HUES64 (cell line): ENCODE results near the gene POU6F2.

Source experiments
- H3K27ac ChIP-seq: 2 replicates; pipeline ENCODE4 v1.7.0; 2013; ENCODE audit warnings: low read depth, low read length, inconsistent platforms
- H3K27me3 ChIP-seq: 2 replicates; pipeline ENCODE4 v1.6.1; 2013; ENCODE audit warnings: mild to moderate bottlenecking, low read length; ENCODE audit not compliant: insufficient read depth
- H3K36me3 ChIP-seq: 2 replicates; pipeline ENCODE4 v1.6.1; 2013; ENCODE audit warnings: mild to moderate bottlenecking, low read length; ENCODE audit not compliant: insufficient read depth
- H3K4me1 ChIP-seq: 2 replicates; pipeline ENCODE4 v1.6.1; 2013; ENCODE audit warnings: mild to moderate bottlenecking, low read length, moderate library complexity; ENCODE audit not compliant: insufficient read depth
- H3K4me3 ChIP-seq: 2 replicates; pipeline ENCODE4 v1.5.1; 2013; ENCODE audit warnings: mild to moderate bottlenecking, low read length, moderate library complexity
- H3K9ac ChIP-seq: 2 replicates; pipeline ENCODE4 v1.6.1; 2013; ENCODE audit warnings: mild to moderate bottlenecking, low read depth, low read length
- H3K9me3 ChIP-seq: 2 replicates; pipeline ENCODE4 v1.6.1; 2013; ENCODE audit warnings: low read depth, low read length; ENCODE audit not compliant: insufficient read depth
- WGBS: fragments of 150-250, 120-280 bp; methylation state at CpG from one replicate; pipeline ENCODE4 v1.1.7; 2013; ENCODE audit warnings: missing lambda C conversion rate; 5-methylcytosine and 5-hydroxymethylcytosine counted together

POU6F2 gene

GRCh38 chr7:39212876-39213275 is 235.2 kb downstream of the POU6F2 start:
- H3K9ac ChIP-seq, result no peak overlapping the region
- no peaks in the 10 kb centered on the region for H3K9me3 ChIP-seq
- H3K27me3 ChIP-seq, result no peaks in the 10 kb centered on the region
- no peaks in the 10 kb centered on the region for H3K36me3 ChIP-seq
- no peak overlapping the region for H3K27ac ChIP-seq
- no peaks in the 10 kb centered on the region for H3K4me1 ChIP-seq
- WGBS, result 93% methylated on average over 2 of the region's 2 CpGs
- no peak overlapping the region for H3K4me3 ChIP-seq

- Histone ChIP-seq H3K9ac (no peak overlapping the region), H3K27me3 (no peaks in the 10 kb centered on the region), H3K4me3 (no peak overlapping the region), H3K27ac (no peak overlapping the region), H3K4me1 (no peaks in the 10 kb centered on the region), H3K9me3 (no peaks in the 10 kb centered on the region), H3K36me3 (no peaks in the 10 kb centered on the region)
- 96% methylated on average over 3 of the region's 3 CpGs for WGBS
Observed at GRCh38 chr7:39217783-39218182, 240.1 kb downstream of the POU6F2 start.

- H3K27me3 ChIP-seq, result no peaks in the 10 kb centered on the region
- H3K27ac ChIP-seq, result no peak overlapping the region
- 98% methylated on average over 3 of the region's 4 CpGs for WGBS
- H3K4me1 ChIP-seq, result no peaks in the 10 kb centered on the region
- no peaks in the 10 kb centered on the region for H3K9me3 ChIP-seq
- H3K9ac ChIP-seq, result no peak overlapping the region
- H3K36me3 ChIP-seq, result no peaks in the 10 kb centered on the region
- no peak overlapping the region for H3K4me3 ChIP-seq
Observed at GRCh38 chr7:39219869-39220268, 242.2 kb downstream of the POU6F2 start.

- WGBS, result no CpG with 5 or more reads among the region's 1 CpG
- Histone ChIP-seq H3K4me3 (no peak overlapping the region), H3K9me3 (no peaks in the 10 kb centered on the region), H3K4me1 (no peaks in the 10 kb centered on the region), H3K36me3 (no peaks in the 10 kb centered on the region), H3K9ac (no peak overlapping the region), H3K27ac (no peak overlapping the region), H3K27me3 (no peaks in the 10 kb centered on the region)
Observed at GRCh38 chr7:39221901-39222300, 244.2 kb downstream of the POU6F2 start.

- Histone ChIP-seq H3K9ac (no peak overlapping the region), H3K9me3 (no peaks in the 10 kb centered on the region), H3K27me3 (no peaks in the 10 kb centered on the region), H3K4me3 (no peak overlapping the region), H3K27ac (peak overlapping the region; percentile 36; the same call in 1 of the 2 replicates), H3K36me3 (no peaks in the 10 kb centered on the region), H3K4me1 (peaks cover 13% of the 10 kb centered on the region; the same call in 1 of the 2 replicates)
- 36% methylated on average over 3 of the region's 3 CpGs for WGBS
Observed at GRCh38 chr7:39228946-39229345, 251.2 kb downstream of the POU6F2 start.

- H3K4me1 ChIP-seq, result peaks cover 14% of the 10 kb centered on the region
- no peak overlapping the region for H3K9ac ChIP-seq
- WGBS, result 93% methylated on average over 5 of the region's 5 CpGs
- H3K9me3 ChIP-seq, result no peaks in the 10 kb centered on the region
- H3K4me3 ChIP-seq, result no peak overlapping the region
- no peaks in the 10 kb centered on the region for H3K27me3 ChIP-seq
- no peaks in the 10 kb centered on the region for H3K36me3 ChIP-seq
- H3K27ac ChIP-seq, result no peak overlapping the region
Observed at GRCh38 chr7:39233851-39234529, 256.3 kb downstream of the POU6F2 start.

- no peak overlapping the region for H3K9ac ChIP-seq
- no peak overlapping the region for H3K27ac ChIP-seq
- H3K36me3 ChIP-seq, result no peaks in the 10 kb centered on the region
- peaks cover 11% of the 10 kb centered on the region; the same call in 1 of the 2 replicates for H3K9me3 ChIP-seq
- H3K27me3 ChIP-seq, result no peaks in the 10 kb centered on the region
- 96% methylated on average over 12 of the region's 12 CpGs for WGBS
- no peak overlapping the region for H3K4me3 ChIP-seq
- H3K4me1 ChIP-seq, result peaks cover 9% of the 10 kb centered on the region
Observed at GRCh38 chr7:39238234-39238869, 260.6 kb downstream of the POU6F2 start.

GRCh38 chr7:39240864-39241263 is 263.2 kb downstream of the POU6F2 start:
- Histone ChIP-seq H3K4me1 (peaks cover 9% of the 10 kb centered on the region), H3K9me3 (peaks cover 11% of the 10 kb centered on the region; the same call in 1 of the 2 replicates), H3K27ac (no peak overlapping the region), H3K36me3 (no peaks in the 10 kb centered on the region), H3K27me3 (no peaks in the 10 kb centered on the region), H3K4me3 (no peak overlapping the region), H3K9ac (no peak overlapping the region)
- 84% methylated on average over 3 of the region's 3 CpGs for WGBS

GRCh38 chr7:39247576-39247975 is 269.9 kb downstream of the POU6F2 start:
- H3K4me3 ChIP-seq, result no peak overlapping the region
- no peak overlapping the region for H3K27ac ChIP-seq
- WGBS, result 93% methylated on average over 1 of the region's 3 CpGs
- H3K9ac ChIP-seq, result no peak overlapping the region
- no peaks in the 10 kb centered on the region; the same call in 1 of the 2 replicates for H3K9me3 ChIP-seq
- peaks cover 4% of the 10 kb centered on the region; the same call in 1 of the 2 replicates for H3K4me1 ChIP-seq
- H3K27me3 ChIP-seq, result no peaks in the 10 kb centered on the region
- H3K36me3 ChIP-seq, result no peaks in the 10 kb centered on the region

GRCh38 chr7:39248041-39248691 is 270.5 kb downstream of the POU6F2 start:
- Histone ChIP-seq H3K36me3 (no peaks in the 10 kb centered on the region), H3K27me3 (no peaks in the 10 kb centered on the region), H3K4me3 (no peak overlapping the region), H3K9ac (no peak overlapping the region), H3K9me3 (no peaks in the 10 kb centered on the region), H3K4me1 (peaks cover 9% of the 10 kb centered on the region; the same call in 1 of the 2 replicates), H3K27ac (no peak overlapping the region)
- 83% methylated on average over 4 of the region's 4 CpGs for WGBS

- no peaks in the 10 kb centered on the region for H3K9me3 ChIP-seq
- 66% methylated on average over 3 of the region's 3 CpGs for WGBS
- H3K4me3 ChIP-seq, result no peak overlapping the region
- no peak overlapping the region for H3K27ac ChIP-seq
- H3K4me1 ChIP-seq, result peaks cover 10% of the 10 kb centered on the region; the same call in 1 of the 2 replicates
- no peak overlapping the region for H3K9ac ChIP-seq
- H3K27me3 ChIP-seq, result no peaks in the 10 kb centered on the region
- no peaks in the 10 kb centered on the region for H3K36me3 ChIP-seq
Observed at GRCh38 chr7:39248692-39249090, 271.0 kb downstream of the POU6F2 start.
